ENCODE data around the gene ZDHHC4. TPM values are rescaled to one million over a fixed set of nuclear protein-coding genes. Genes with fewer than 3 reads are reported as not detected.

Gene ZDHHC4
- total RNA-seq, 3 donors from 2014 or later (not counting 1 experiment from before 2014, with no cell fraction given) = 29.4 to 37.6 (median 35.3) TPM

GRCh38 chr7:6563936-6564770 lies 13.1 kb upstream of the ZDHHC4 start:
- ATAC-seq (no peak), DNase-seq (no peak)
- Histone ChIP-seq H3K36me3 (ENCODE audit: control insufficient read depth, insufficient read depth, low read length) (no peaks in the 10 kb centered on the region), H3K4me3 (ENCODE audit: low read length) (no peak overlapping the region), H3K27me3 (ENCODE audit: control insufficient read depth, insufficient read depth, low read length) (no peaks in the 10 kb centered on the region), H3K4me1 (ENCODE audit: control insufficient read depth, insufficient read depth, low read length) (no peaks in the 10 kb centered on the region), H3K9me3 (ENCODE audit: control insufficient read depth, insufficient read depth, low read length) (no peaks in the 10 kb centered on the region), H3K27ac (ENCODE audit: low read length) (no peak overlapping the region)
- TF ChIP-seq, protein P1, sequence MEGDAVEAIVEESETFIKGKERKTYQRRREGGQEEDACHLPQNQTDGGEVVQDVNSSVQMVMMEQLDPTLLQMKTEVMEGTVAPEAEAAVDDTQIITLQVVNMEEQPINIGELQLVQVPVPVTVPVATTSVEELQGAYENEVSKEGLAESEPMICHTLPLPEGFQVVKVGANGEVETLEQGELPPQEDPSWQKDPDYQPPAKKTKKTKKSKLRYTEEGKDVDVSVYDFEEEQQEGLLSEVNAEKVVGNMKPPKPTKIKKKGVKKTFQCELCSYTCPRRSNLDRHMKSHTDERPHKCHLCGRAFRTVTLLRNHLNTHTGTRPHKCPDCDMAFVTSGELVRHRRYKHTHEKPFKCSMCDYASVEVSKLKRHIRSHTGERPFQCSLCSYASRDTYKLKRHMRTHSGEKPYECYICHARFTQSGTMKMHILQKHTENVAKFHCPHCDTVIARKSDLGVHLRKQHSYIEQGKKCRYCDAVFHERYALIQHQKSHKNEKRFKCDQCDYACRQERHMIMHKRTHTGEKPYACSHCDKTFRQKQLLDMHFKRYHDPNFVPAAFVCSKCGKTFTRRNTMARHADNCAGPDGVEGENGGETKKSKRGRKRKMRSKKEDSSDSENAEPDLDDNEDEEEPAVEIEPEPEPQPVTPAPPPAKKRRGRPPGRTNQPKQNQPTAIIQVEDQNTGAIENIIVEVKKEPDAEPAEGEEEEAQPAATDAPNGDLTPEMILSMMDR (IDR thresholded peaks at IDR 0.05) = no peak
- Mint-ChIP-seq H3K9me3 (no peaks in the 10 kb centered on the region), H3K4me1 (no peaks in the 10 kb centered on the region), H3K36me3 (no peaks in the 10 kb centered on the region), H3K27me3 (ENCODE audit: low read depth in 2 of 2) (peaks cover 9 to 10% of the 10 kb centered on the region in 2 donors), H3K4me3 (no peak overlapping the region), H3K27ac (no peak overlapping the region)
- intact Hi-C loops (cut with micrococcal nuclease) = no loop called here
- WGBS (ENCODE audit: insufficient coverage) = 89% methylated on average over 12 of the region's 12 CpGs

GRCh38 chr7:6565655-6566054 lies 11.6 kb upstream of the ZDHHC4 start:
- H3K9me3 Mint-ChIP-seq = no peaks in the 10 kb centered on the region
- Histone ChIP-seq H3K4me3 (ENCODE audit: low read length) (no peak overlapping the region), H3K36me3 (ENCODE audit: control insufficient read depth, insufficient read depth, low read length) (no peaks in the 10 kb centered on the region), H3K27me3 (ENCODE audit: control insufficient read depth, insufficient read depth, low read length) (no peaks in the 10 kb centered on the region), H3K27ac (ENCODE audit: low read length) (no peak overlapping the region), H3K4me1 (ENCODE audit: control insufficient read depth, insufficient read depth, low read length) (no peaks in the 10 kb centered on the region), H3K9me3 (ENCODE audit: control insufficient read depth, insufficient read depth, low read length) (no peaks in the 10 kb centered on the region)
- H3K4me1 Mint-ChIP-seq = no peaks in the 10 kb centered on the region
- H3K36me3 Mint-ChIP-seq = no peaks in the 10 kb centered on the region
- intact Hi-C loops (cut with micrococcal nuclease) = no loop called here
- no peak overlapping the region for H3K4me3 Mint-ChIP-seq
- H3K27me3 Mint-ChIP-seq (ENCODE audit: low read depth in 2 of 2) = peaks cover 0 to 4% of the 10 kb centered on the region in 2 donors
- ATAC-seq = no peak
- no peak for DNase-seq
- no peak overlapping the region for H3K27ac Mint-ChIP-seq
- TF ChIP-seq, protein P1 (IDR thresholded peaks at IDR 0.05) = no peak
- WGBS (ENCODE audit: insufficient coverage) = 75% methylated on average over 4 of the region's 4 CpGs

DNA sequence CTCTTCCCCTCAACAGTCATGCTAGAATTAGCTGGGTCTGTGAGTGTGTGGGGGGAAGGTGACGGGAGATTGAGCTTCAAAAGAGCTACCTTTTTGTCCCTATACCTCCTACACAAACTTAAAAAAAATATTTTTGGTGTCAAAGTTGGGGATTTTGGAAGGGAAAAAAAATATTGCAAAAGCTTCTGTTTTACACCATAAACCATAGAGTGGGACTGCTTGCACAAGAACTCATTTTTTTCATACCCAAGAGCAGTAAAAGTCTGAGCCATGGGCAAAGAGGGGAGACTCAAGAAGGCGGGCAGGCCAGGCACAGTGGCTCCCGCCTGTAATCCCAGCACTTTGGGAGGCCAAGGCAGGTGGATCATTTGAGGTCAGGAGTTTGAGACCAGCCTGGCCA lies 9.4 kb upstream of the ZDHHC4 start:
- no peak overlapping the region for H3K4me3 Mint-ChIP-seq

More for the DNA sequence above, 9.4 kb upstream of the ZDHHC4 start:
- 89% methylated on average over 2 of the region's 3 CpGs for WGBS (ENCODE audit: insufficient coverage)
- Histone ChIP-seq H3K4me3 (ENCODE audit: low read length) (no peak overlapping the region), H3K9me3 (ENCODE audit: control insufficient read depth, insufficient read depth, low read length) (no peaks in the 10 kb centered on the region), H3K27me3 (ENCODE audit: control insufficient read depth, insufficient read depth, low read length) (no peaks in the 10 kb centered on the region), H3K4me1 (ENCODE audit: control insufficient read depth, insufficient read depth, low read length) (no peaks in the 10 kb centered on the region), H3K27ac (ENCODE audit: low read length) (no peak overlapping the region), H3K36me3 (ENCODE audit: control insufficient read depth, insufficient read depth, low read length) (no peaks in the 10 kb centered on the region)
- Mint-ChIP-seq H3K9me3 (no peaks in the 10 kb centered on the region), H3K36me3 (no peaks in the 10 kb centered on the region), H3K27ac (no peak overlapping the region), H3K27me3 (ENCODE audit: low read depth in 2 of 2) (peaks cover 5 to 8% of the 10 kb centered on the region in 2 donors), H3K4me1 (no peaks in the 10 kb centered on the region)
- TF ChIP-seq, protein P1 (IDR thresholded peaks at IDR 0.05) = no peak
- DNase-seq (no peak), ATAC-seq (no peak)
- intact Hi-C loops (cut with micrococcal nuclease) = no loop called here

Data from natural killer cell (primary cell).